GM10248 (cell line): ENCODE measurements around the gene PHRF1.

Experiments used
- CTCF ChIA-PET: fragments of 300-600 bp; sonication (Branson Sonifier 250); formaldehyde crosslinking; extraction: SDS; loops from one replicate; lab custom pipeline; 2021; ENCODE audit warnings: antibody characterized with exemption; lab: Yijun Ruan, JAX
- POLR2A ChIA-PET: fragments of 350-650 bp; sonication (Branson Sonifier 250); formaldehyde crosslinking; extraction: SDS; loops from one replicate; lab custom pipeline; 2020; ENCODE audit warnings: antibody characterized with exemption; lab: Yijun Ruan, JAX
- DNase-seq: peaks from one replicate; pipeline ENCODE4 v3.0.0; 2012; ENCODE audit errors: extremely low spot score
- CTCF ChIP-seq: IDR thresholded peaks from 2 replicates; pipeline ENCODE4 v1.5.1; 2012; ENCODE audit warnings: mild to moderate bottlenecking, low read depth; ENCODE audit errors: extremely low read depth, missing control alignments, control extremely low read depth

PHRF1 gene

DNA sequence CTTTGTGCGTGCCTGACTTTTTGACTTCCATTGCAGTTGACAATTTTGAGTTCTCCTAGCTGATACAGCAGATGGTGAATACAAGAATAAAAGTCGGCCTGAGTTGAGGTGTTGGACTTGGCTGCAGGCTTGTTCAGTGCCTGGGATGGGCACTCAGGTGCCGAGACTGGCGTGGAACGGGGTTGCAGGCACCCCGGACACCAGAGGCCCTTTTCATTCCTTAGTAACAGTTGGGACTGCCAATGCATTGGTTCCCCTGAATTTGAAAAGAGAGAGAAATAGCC is 1.3 kb downstream of the PHRF1 start:
- DNase-seq = no peak
- CTCF ChIA-PET = no interaction called here
- TF ChIP-seq CTCF = no peak
- POLR2A ChIA-PET = interaction anchor here (0.6 kb wide), 1 partner anchor 8 kb away, joined by 5 read pairs; no protein-coding TSS in a partner anchor

- CTCF ChIA-PET = interaction anchor here (1.5 kb wide), 1 partner anchor 59 kb away, joined by 3 read pairs; no protein-coding TSS in a partner anchor
- POLR2A ChIA-PET = interaction anchor here (0.6 kb wide), 1 partner anchor 10 kb away, joined by 5 read pairs; no protein-coding TSS in a partner anchor
- DNase-seq = no peak
- no peak for TF ChIP-seq CTCF
Measured at GRCh38 chr11:578276-579035, 2.2 kb downstream of the PHRF1 start.

DNA sequence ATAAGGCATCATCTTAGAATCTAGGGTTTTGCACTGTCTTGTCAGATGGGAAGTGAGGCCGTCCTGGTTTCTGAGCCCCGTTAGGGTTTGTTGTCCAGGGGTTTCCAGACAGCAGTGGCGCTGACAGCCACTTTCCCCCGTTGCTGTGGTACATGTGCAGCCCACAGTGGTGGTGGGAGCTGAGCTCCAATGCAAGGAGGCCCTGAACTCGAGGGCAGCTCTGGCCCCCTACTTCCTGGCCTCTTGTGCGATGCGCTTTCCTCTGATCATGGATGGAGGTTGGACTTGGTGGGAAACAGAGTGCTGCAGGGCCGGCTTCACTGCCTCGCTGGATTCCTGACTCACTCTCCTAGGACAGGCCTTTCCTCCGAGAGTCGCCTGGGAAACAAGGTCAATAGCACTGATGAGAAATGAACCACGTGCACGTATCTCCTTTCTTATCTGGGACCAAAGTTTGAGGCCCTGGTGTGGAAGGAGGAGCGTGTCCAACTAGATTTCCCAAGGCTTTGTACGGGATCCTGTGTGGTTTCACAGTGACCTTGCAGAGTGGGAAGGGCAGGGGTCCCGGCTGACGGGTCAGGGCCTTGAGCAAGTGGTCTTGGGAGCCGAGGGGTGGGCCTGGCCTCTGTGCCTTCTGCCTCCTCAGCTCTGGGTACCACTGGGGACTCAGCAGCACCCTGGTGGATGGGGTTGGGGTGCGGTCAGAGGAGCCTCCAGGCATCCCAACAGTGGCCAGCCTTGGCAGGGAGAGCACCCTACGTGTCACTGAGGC is 3.7 kb downstream of the PHRF1 start:
- ChIA-PET POLR2A (no interaction called here), CTCF (interaction anchor here (1.3 kb wide), 1 partner anchor 26 kb away, joined by 6 read pairs; no protein-coding TSS in a partner anchor)

DNA sequence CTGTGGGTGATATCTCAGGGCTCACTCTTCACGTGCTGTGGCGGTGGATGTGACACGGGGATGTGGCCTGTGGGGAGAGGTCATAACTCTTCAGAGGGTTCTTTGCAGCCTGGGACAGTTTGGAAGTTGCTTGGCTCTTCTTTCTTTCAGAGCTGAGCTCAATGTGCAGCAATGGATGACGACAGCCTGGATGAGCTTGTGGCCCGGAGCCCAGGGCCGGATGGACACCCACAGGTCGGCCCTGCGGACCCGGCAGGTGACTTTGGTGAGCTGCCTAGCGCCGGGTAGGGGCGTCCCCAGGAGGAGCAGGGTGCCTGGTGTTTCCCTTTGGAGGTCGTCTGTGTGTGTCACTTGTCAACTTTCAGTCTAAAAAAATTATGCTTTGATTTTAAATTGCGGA is 5.1 kb downstream of the PHRF1 start:
- ChIA-PET CTCF (no interaction called here), POLR2A (no interaction called here)
- DNase-seq = no peak
- no peak for TF ChIP-seq CTCF

More for the DNA sequence above, 3.7 kb downstream of the PHRF1 start:
- no peak for TF ChIP-seq CTCF
- DNase-seq = no peak

- ChIA-PET POLR2A (no interaction called here), CTCF (no interaction called here)
Measured at GRCh38 chr11:581752-582151, 5.5 kb downstream of the PHRF1 start.

GRCh38 chr11:584287-584686 is 8.0 kb downstream of the PHRF1 start:
- POLR2A ChIA-PET = interaction anchor here (0.7 to 2.3 kb wide), 2 partner anchors 9 to 11 kb away, joined by 5 to 10 read pairs; partner anchors contain the start of gene PHRF1

More at GRCh38 chr11:581752-582151, 5.5 kb downstream of the PHRF1 start:
- no peak for DNase-seq
- TF ChIP-seq CTCF = no peak

More at GRCh38 chr11:584287-584686, 8.0 kb downstream of the PHRF1 start:
- CTCF ChIA-PET = interaction anchor here (2.0 to 2.7 kb wide), 2 partner anchors 9 to 30 kb away, joined by 4 to 6 read pairs; partner anchors contain the start of gene PHRF1
- DNase-seq = no peak
- no peak for TF ChIP-seq CTCF
